ENCODE data around the gene SH2D7. TPM values are rescaled to one million over a fixed set of nuclear protein-coding genes. Genes with fewer than 3 reads are reported as not detected.

Gene SH2D7
- total RNA-seq, 1 experiment from 2014 or later: not detected

DNA sequence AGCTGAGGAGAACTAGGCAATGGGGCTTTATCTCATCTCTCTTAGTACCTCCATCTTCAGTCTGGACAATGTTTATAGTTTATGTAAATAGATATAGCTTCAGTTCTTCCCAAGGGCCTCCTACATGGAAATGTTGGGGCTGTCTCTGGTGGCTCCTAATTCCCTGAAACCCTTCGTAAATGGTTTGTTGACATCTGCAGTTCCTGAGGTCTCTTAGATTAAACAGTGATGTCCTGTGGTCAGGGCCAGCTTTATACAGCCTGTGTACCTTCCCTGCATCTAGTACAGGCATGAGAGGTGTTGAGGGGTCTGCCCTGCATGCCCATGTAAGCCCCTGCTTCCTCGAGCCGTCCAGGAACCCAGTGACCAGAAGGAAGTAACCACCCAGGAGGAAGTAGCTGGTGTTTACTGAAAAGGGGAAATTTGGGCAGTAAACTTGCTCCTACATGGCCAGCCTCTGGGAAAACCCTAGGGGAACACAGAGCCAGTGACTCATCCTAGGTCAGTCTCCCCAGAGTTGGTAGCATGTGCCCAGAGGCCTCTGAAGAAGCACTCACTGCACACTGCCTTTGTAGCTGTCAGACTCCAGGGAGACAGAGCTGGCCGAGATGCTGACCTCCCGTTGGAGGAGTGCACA lies 10.1 kb upstream of the SH2D7 start:
- no peak overlapping the region for H3K27ac Mint-ChIP-seq (ENCODE audit: unreplicated experiment)
- no TSS peak for BruUV-seq (replicated peaks)
- CTCF ChIA-PET: no interaction called here
- H3K4me3 Mint-ChIP-seq (ENCODE audit: low read depth, unreplicated experiment): no peak overlapping the region
- peaks cover 19% of the 10 kb centered on the region for H3K4me1 Mint-ChIP-seq (ENCODE audit: low read depth, unreplicated experiment)
- intact Hi-C loops (cut with micrococcal nuclease; ENCODE audit: unreplicated experiment): no loop called here
- H3K27me3 Mint-ChIP-seq (ENCODE audit: unreplicated experiment): no peaks in the 10 kb centered on the region
- DNase-seq: no peak
- peaks cover 11% of the 10 kb centered on the region for H3K36me3 Mint-ChIP-seq (ENCODE audit: insufficient read depth, unreplicated experiment)
- TF ChIP-seq CTCF (IDR thresholded peaks at IDR 0.05; ENCODE audit: unreplicated experiment): no peak
- H3K9me3 Mint-ChIP-seq (ENCODE audit: low read depth, unreplicated experiment): no peaks in the 10 kb centered on the region

GRCh38 chr15:78082743-78083110 lies 9.6 kb upstream of the SH2D7 start:
- intact Hi-C loops (cut with micrococcal nuclease; ENCODE audit: unreplicated experiment): no loop called here
- BruUV-seq (replicated peaks): no TSS peak
- H3K4me3 Mint-ChIP-seq (ENCODE audit: low read depth, unreplicated experiment): no peak overlapping the region
- CTCF ChIA-PET: no interaction called here
- H3K27me3 Mint-ChIP-seq (ENCODE audit: unreplicated experiment): no peaks in the 10 kb centered on the region
- H3K4me1 Mint-ChIP-seq (ENCODE audit: low read depth, unreplicated experiment): peaks cover 19% of the 10 kb centered on the region
- H3K27ac Mint-ChIP-seq (ENCODE audit: unreplicated experiment): no peak overlapping the region
- H3K36me3 Mint-ChIP-seq (ENCODE audit: insufficient read depth, unreplicated experiment): peaks cover 6% of the 10 kb centered on the region
- TF ChIP-seq CTCF (IDR thresholded peaks at IDR 0.05; ENCODE audit: unreplicated experiment): no peak
- no peaks in the 10 kb centered on the region for H3K9me3 Mint-ChIP-seq (ENCODE audit: low read depth, unreplicated experiment)
- no peak for DNase-seq

- Mint-ChIP-seq H3K27ac (ENCODE audit: unreplicated experiment) (no peak overlapping the region), H3K36me3 (ENCODE audit: insufficient read depth, unreplicated experiment) (peaks cover under 1% of the 10 kb centered on the region), H3K4me1 (ENCODE audit: low read depth, unreplicated experiment) (peaks cover 19% of the 10 kb centered on the region), H3K27me3 (ENCODE audit: unreplicated experiment) (no peaks in the 10 kb centered on the region), H3K9me3 (ENCODE audit: low read depth, unreplicated experiment) (no peaks in the 10 kb centered on the region), H3K4me3 (ENCODE audit: low read depth, unreplicated experiment) (no peak overlapping the region)
- no TSS peak for BruUV-seq (replicated peaks)
- DNase-seq: no peak
- intact Hi-C loops (cut with micrococcal nuclease; ENCODE audit: unreplicated experiment): no loop called here
- TF ChIP-seq CTCF (IDR thresholded peaks at IDR 0.05; ENCODE audit: unreplicated experiment): no peak
- CTCF ChIA-PET: interaction anchor here (0.6 kb wide), 1 partner anchor 114 kb away, joined by 4 read pairs; no protein-coding TSS in a partner anchor
Measured at GRCh38 chr15:78083186-78083585, 9.2 kb upstream of the SH2D7 start.

- no peaks in the 10 kb centered on the region for H3K27me3 Mint-ChIP-seq (ENCODE audit: unreplicated experiment)
- intact Hi-C loops (cut with micrococcal nuclease; ENCODE audit: unreplicated experiment): no loop called here
- DNase-seq: no peak
- no peaks in the 10 kb centered on the region for H3K36me3 Mint-ChIP-seq (ENCODE audit: insufficient read depth, unreplicated experiment)
- no peak overlapping the region for H3K27ac Mint-ChIP-seq (ENCODE audit: unreplicated experiment)
- no peak for TF ChIP-seq CTCF (IDR thresholded peaks at IDR 0.05; ENCODE audit: unreplicated experiment)
- H3K9me3 Mint-ChIP-seq (ENCODE audit: low read depth, unreplicated experiment): no peaks in the 10 kb centered on the region
- no peak overlapping the region for H3K4me3 Mint-ChIP-seq (ENCODE audit: low read depth, unreplicated experiment)
- CTCF ChIA-PET: interaction anchor here (0.6 kb wide), 1 partner anchor 115 kb away, joined by 4 read pairs; no protein-coding TSS in a partner anchor
- BruUV-seq (replicated peaks): no TSS peak
- H3K4me1 Mint-ChIP-seq (ENCODE audit: low read depth, unreplicated experiment): peaks cover 24% of the 10 kb centered on the region
Measured at GRCh38 chr15:78083687-78084448, 8.5 kb upstream of the SH2D7 start.
